Breast epithelium (tissue), 4 donors: ENCODE data around the gene FN3KRP. TPM values are rescaled to one million over a fixed set of nuclear protein-coding genes. Genes with fewer than 3 reads are reported as not detected.

ENCODE experiments used
- DNase-seq, 2 donors: peaks; one replicate each; pipeline ENCODE4 v3.0.0-alpha.2; 2019; ENCODE audit warnings: low spot score in 2 of 2
- H3K27ac ChIP-seq, 2 donors: fragments of 200-600 bp; sonication (generic) in 1 of 2; one replicate each; pipeline ENCODE4 v1.5.1; 2016 to 2019; ENCODE audit warnings: mild to moderate bottlenecking in 1 of 2
- H3K27me3 ChIP-seq, 2 donors: fragments of 200-600 bp; sonication (generic) in 1 of 2; one replicate each; pipeline versions ENCODE4 v1.5.1 to v1.6.0; 2017 to 2019; ENCODE audit warnings: control low read depth in 1 of 2, mild to moderate bottlenecking in 1 of 2
- H3K36me3 ChIP-seq: fragments of 200-600 bp; one replicate; pipeline ENCODE4 v1.5.1; 2019
- H3K4me1 ChIP-seq, 2 donors: fragments of 200-600 bp; sonication (generic); one replicate each; pipeline ENCODE4 v1.5.1; 2016 to 2019; ENCODE audit warnings: control low read depth in 1 of 2
- H3K4me3 ChIP-seq, 3 donors: fragments of 200-600 bp; sonication (generic); 1 replicate in 2 of 3; 2 replicates in 1 of 3; pipeline ENCODE4 v1.5.1; 2016 to 2019; ENCODE audit warnings: mild to moderate bottlenecking in 3 of 3, moderate library complexity in 2 of 3
- H3K9me3 ChIP-seq, 2 donors: fragments of 200-600 bp; sonication (generic) in 1 of 2; one replicate each; pipeline ENCODE4 v1.5.1; 2016 to 2019; ENCODE audit warnings: control low read depth in 1 of 2
- CTCF ChIP-seq, 3 donors: fragments of 450-650 bp; IDR thresholded peaks; one replicate each; pipeline ENCODE4 v1.5.1; 2016 to 2017; ENCODE audit warnings: antibody characterized with exemption in 3 of 3, mild to moderate bottlenecking in 3 of 3, moderate library complexity in 3 of 3
- POLR2A ChIP-seq: fragments of 450-650 bp; IDR thresholded peaks from one replicate; pipeline ENCODE4 v1.6.1; 2016; ENCODE audit warnings: antibody characterized with exemption, mild to moderate bottlenecking, moderate library complexity
- POLR2AphosphoS5 ChIP-seq, 3 donors: sonication (generic); formaldehyde crosslinking; IDR thresholded peaks; one replicate each; pipeline ENCODE4 v1.6.1; 2017; ENCODE audit warnings: antibody characterized with exemption in 3 of 3
- intact Hi-C: fragments of 100-400 bp; cut with DNase I; formaldehyde crosslinking; loops from one replicate; pipeline ENCODE4 v1.15.1; 2023; ENCODE audit warnings: low total_unique reads
- total RNA-seq, 3 donors: library from RNA; depleted of rRNA; stranded (reverse); fragments of >200 nt; gene quantifications; one replicate each; pipeline ENCODE4 v1.1.0, GENCODE V29; 2016

The FN3KRP gene
- total RNA-seq, 3 donors from 2014 or later, result 10.4 to 22.1 (median 18.0) TPM

- H3K36me3 ChIP-seq, result no peaks in the 10 kb centered on the region
These were observed 32.2 kb upstream of the FN3KRP start for GRCh38 chr17:82684228-82684841.

GRCh38 chr17:82685291-82685690 is 31.2 kb upstream of the FN3KRP start:
- Histone ChIP-seq H3K36me3 (no peaks in the 10 kb centered on the region), H3K9me3 (peaks cover 0 to 10% of the 10 kb centered on the region in 2 donors), H3K4me3 (no peak overlapping the region), H3K27me3 (no peaks in the 10 kb centered on the region), H3K27ac (peak overlapping the region; percentile 68 to 92), H3K4me1 (no peaks in the 10 kb centered on the region)
- TF ChIP-seq POLR2AphosphoS5 (IDR thresholded peaks at IDR 0.05), result no peak
- no peak for TF ChIP-seq POLR2A
- TF ChIP-seq CTCF (IDR thresholded peaks at IDR 0.05), result no peak
- no peak for DNase-seq
- intact Hi-C loops, result no loop called here

More at GRCh38 chr17:82684228-82684841, 32.2 kb upstream of the FN3KRP start:
- peaks cover 0 to 10% of the 10 kb centered on the region in 2 donors for H3K9me3 ChIP-seq
- peak overlapping the region; percentile 20 to 58 for H3K27ac ChIP-seq
- H3K4me3 ChIP-seq, result no peak overlapping the region
- no peaks in the 10 kb centered on the region for H3K27me3 ChIP-seq
- TF ChIP-seq POLR2A (no peak), CTCF (IDR thresholded peaks at IDR 0.05) (no peak)
- no peak for DNase-seq
- intact Hi-C loops, result no loop called here
- no peaks in the 10 kb centered on the region for H3K4me1 ChIP-seq

GRCh38 chr17:82686366-82687324 is 29.9 kb upstream of the FN3KRP start:
- Histone ChIP-seq H3K36me3 (no peaks in the 10 kb centered on the region), H3K4me3 (peak overlapping the region in 1 of 3 donors; percentile 34), H3K27me3 (no peaks in the 10 kb centered on the region), H3K4me1 (no peaks in the 10 kb centered on the region), H3K9me3 (peaks cover 0 to 4% of the 10 kb centered on the region in 2 donors), H3K27ac (peak overlapping the region; percentile 92 to 95)
- TF ChIP-seq POLR2A (no peak), POLR2AphosphoS5 (IDR thresholded peaks at IDR 0.05) (no peak), CTCF (IDR thresholded peaks at IDR 0.05) (no peak)
- DNase-seq, result no peak
- intact Hi-C loops, result no loop called here

GRCh38 chr17:82687375-82687861 is 29.1 kb upstream of the FN3KRP start:
- DNase-seq, result peak in 1 of 2 donors; percentile 92
- H3K4me3 ChIP-seq, result peak overlapping the region in 2 of 3 donors; percentile 11 to 34
- no peaks in the 10 kb centered on the region for H3K9me3 ChIP-seq
- H3K27ac ChIP-seq, result peak overlapping the region; percentile 92 to 95
- no peaks in the 10 kb centered on the region for H3K4me1 ChIP-seq
- intact Hi-C loops, result no loop called here
- TF ChIP-seq POLR2AphosphoS5 (IDR thresholded peaks at IDR 0.05) (peak in 2 of 3 donors; percentile 35 to 49), CTCF (IDR thresholded peaks at IDR 0.05) (no peak)
- no peaks in the 10 kb centered on the region for H3K36me3 ChIP-seq
- H3K27me3 ChIP-seq, result no peaks in the 10 kb centered on the region

GRCh38 chr17:82687871-82688270 is 28.6 kb upstream of the FN3KRP start:
- Histone ChIP-seq H3K27me3 (no peaks in the 10 kb centered on the region), H3K4me3 (peak overlapping the region in 2 of 3 donors; percentile 11 to 34), H3K4me1 (no peaks in the 10 kb centered on the region), H3K27ac (peak overlapping the region; percentile 92 to 95), H3K9me3 (no peaks in the 10 kb centered on the region), H3K36me3 (no peaks in the 10 kb centered on the region)
- intact Hi-C loops, result no loop called here
- no peak for DNase-seq
- TF ChIP-seq CTCF (IDR thresholded peaks at IDR 0.05) (no peak), POLR2A (no peak), POLR2AphosphoS5 (IDR thresholded peaks at IDR 0.05) (no peak)
